HUES6 (cell line): ENCODE results near the gene KRTAP10-8.
"Not testable (repeated sequence)": the region's sequence is repeated elsewhere in the genome, so short reads cannot be mapped to it uniquely, and the experiment has no call there.

Experiments
- H3K27ac ChIP-seq: 2 replicates; pipeline ENCODE4 v1.7.0; 2013; ENCODE audit warnings: low read depth, mild to moderate bottlenecking, low read length, inconsistent platforms
- H3K27me3 ChIP-seq: 2 replicates; pipeline ENCODE4 v1.6.1; 2013; ENCODE audit warnings: low read length; ENCODE audit not compliant: control insufficient read depth, insufficient read depth
- H3K36me3 ChIP-seq: 2 replicates; pipeline ENCODE4 v1.6.1; 2013; ENCODE audit warnings: low read length; ENCODE audit not compliant: control insufficient read depth, insufficient read depth
- H3K4me1 ChIP-seq: 2 replicates; pipeline ENCODE4 v1.6.1; 2013; ENCODE audit warnings: low read length; ENCODE audit not compliant: control insufficient read depth, insufficient read depth
- H3K4me3 ChIP-seq: 2 replicates; pipeline ENCODE4 v1.5.1; 2013; ENCODE audit warnings: low read depth, low read length
- H3K9ac ChIP-seq: one replicate; pipeline ENCODE4 v1.6.1; 2013; ENCODE audit warnings: mild to moderate bottlenecking, low read length
- H3K9me3 ChIP-seq: 2 replicates; pipeline ENCODE4 v1.6.1; 2013; ENCODE audit warnings: low read depth, low read length; ENCODE audit not compliant: control insufficient read depth, insufficient read depth

The KRTAP10-8 gene

DNA sequence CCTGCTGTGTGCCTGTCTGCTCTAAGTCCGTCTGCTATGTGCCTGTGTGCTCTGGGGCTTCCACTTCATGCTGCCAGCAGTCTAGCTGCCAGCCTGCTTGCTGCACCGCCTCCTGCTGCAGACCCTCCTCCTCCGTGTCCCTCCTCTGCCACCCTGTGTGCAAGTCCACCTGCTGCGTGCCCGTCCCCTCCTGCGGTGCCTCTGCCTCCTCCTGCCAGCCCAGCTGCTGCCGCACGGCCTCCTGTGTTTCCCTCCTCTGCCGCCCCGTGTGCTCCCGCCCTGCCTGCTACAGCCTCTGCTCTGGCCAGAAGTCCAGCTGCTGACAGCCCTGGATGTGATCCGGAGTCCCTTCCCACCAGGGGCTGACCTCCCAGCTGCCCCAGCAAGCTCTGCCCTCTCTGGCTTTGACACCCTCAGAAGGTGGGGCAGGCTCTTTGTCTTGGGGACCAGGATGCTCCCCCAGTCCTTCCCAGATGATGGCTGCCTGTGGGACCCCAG is 26.0 kb downstream of the KRTAP10-8 start:
- H3K9me3 ChIP-seq, H3K36me3 ChIP-seq, H3K27ac ChIP-seq, H3K4me3 ChIP-seq, H3K9ac ChIP-seq, H3K27me3 ChIP-seq, H3K4me1 ChIP-seq: not testable (repeated sequence)

DNA sequence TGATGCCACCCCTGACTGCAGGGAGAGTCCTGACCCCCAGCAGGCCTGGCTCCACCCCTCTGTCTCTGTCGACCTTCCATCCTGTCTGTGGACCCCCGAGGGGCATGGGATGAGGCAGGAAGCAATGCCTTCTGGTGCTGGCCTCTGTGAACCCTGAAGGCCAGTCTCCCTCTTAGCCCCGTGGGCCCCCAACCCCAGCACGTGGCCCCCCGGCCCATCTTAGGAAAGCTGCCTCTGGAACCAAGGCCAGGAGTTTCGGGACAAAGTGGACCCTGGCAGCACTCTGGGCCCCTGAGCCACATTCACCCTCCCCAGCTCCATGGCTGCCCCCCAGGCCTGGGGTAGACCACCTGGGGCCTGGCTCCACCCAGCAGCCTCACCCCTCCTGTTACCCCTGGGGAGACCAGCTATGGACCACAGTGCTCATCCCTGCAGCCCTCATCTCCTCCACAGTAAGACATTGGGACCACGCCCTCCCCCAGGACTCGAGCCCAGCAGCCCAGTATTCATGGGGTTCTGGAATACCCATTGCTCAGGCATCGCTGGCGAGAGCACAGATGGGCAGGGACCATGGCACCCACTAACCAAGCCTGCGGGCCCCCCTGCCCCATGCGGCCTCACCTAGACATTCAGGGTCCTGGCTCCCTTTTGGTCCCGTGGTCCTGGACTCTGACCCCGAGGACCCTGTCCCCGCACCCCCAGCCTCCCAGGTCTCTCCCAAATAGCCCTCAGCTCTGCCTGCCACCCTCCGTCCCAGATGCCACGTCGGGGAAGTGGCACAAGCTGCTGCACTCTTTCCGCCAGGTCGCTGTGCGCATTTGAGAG is 26.8 kb downstream of the KRTAP10-8 start:
- not testable (repeated sequence) for H3K4me1 ChIP-seq, H3K9ac ChIP-seq, H3K36me3 ChIP-seq, H3K4me3 ChIP-seq, H3K27me3 ChIP-seq, H3K27ac ChIP-seq
- peaks cover 12% of the 10 kb centered on the region for H3K9me3 ChIP-seq

DNA sequence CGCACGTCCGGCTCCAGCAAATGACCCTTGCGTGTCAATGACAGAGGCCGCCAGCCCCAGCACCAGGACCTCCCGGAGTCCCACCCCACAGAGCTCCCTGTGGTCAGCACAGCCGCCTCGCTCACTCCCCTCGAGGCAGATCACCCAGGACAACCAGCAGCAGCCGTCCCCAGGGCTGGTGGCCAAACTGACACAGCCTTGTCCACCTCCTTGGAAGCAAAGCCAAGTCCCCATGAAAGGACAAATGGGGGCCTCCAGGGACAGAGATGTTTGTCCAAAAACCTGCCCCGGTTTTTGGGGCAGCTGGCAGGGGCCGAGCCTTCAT is 27.4 kb downstream of the KRTAP10-8 start:
- Histone ChIP-seq H3K27ac (no peak overlapping the region), H3K4me1 (peaks cover 10% of the 10 kb centered on the region; the same call in 1 of the 2 replicates), H3K4me3 (no peak overlapping the region), H3K27me3 (no peaks in the 10 kb centered on the region), H3K9me3 (peaks cover 17% of the 10 kb centered on the region), H3K9ac (no peak overlapping the region), H3K36me3 (no peaks in the 10 kb centered on the region)

DNA sequence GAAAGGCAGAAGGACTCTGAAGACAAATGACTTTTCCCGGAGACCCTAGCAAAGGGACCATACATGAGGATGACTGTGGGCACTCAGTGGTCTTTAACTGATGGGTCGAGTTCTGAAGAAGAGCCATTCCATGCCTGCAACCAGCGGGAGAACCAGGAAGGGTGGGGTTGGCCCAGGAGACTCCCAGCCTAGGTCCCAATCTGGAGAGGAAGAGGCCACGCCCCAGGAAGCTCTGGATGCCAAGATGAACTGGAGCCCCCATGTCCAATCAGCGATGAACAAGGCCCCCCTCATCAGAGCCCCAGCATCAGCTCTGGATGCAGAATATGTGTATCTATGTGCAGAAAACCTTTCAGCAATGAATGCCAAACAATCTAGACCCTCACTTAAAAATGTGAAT is 28.9 kb downstream of the KRTAP10-8 start:
- Histone ChIP-seq H3K4me1 (peaks cover 10% of the 10 kb centered on the region; the same call in 1 of the 2 replicates), H3K36me3 (no peaks in the 10 kb centered on the region), H3K27me3 (no peaks in the 10 kb centered on the region), H3K4me3 (no peak overlapping the region), H3K9ac (no peak overlapping the region), H3K9me3 (peaks cover 23% of the 10 kb centered on the region), H3K27ac (no peak overlapping the region)

DNA sequence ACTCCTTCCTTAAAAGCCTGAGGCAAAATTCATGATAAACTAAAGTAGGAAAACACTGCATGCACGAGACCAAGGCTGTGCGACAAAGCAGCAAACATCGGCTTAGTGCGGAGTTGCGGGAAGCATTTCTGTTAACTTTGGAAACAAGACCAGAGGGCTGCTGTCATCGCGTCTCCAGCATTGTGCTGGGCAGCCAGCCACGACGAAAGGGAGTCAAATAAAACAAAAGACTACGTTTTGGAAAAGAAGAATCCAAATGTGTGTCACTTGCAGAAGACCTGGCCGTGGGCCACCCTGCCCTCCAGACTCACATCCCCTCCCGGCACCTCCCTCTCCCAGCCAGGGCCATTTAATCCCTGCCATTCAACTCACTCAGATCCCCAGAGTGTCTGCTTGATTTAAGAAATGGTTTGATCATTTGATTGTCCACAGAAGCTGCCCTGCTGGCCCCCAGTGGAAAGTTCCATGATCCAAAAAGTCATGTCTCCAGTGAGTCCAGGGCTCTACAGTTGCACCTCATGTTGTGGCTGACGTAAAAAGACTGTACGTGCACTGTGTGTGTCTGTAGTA is 31.9 kb downstream of the KRTAP10-8 start:
- H3K9me3 ChIP-seq = peaks cover 23% of the 10 kb centered on the region
- no peak overlapping the region for H3K9ac ChIP-seq
- H3K4me3 ChIP-seq = no peak overlapping the region
- H3K27me3 ChIP-seq = no peaks in the 10 kb centered on the region
- no peaks in the 10 kb centered on the region for H3K36me3 ChIP-seq
- H3K4me1 ChIP-seq = peaks cover 9% of the 10 kb centered on the region
- no peak overlapping the region for H3K27ac ChIP-seq

DNA sequence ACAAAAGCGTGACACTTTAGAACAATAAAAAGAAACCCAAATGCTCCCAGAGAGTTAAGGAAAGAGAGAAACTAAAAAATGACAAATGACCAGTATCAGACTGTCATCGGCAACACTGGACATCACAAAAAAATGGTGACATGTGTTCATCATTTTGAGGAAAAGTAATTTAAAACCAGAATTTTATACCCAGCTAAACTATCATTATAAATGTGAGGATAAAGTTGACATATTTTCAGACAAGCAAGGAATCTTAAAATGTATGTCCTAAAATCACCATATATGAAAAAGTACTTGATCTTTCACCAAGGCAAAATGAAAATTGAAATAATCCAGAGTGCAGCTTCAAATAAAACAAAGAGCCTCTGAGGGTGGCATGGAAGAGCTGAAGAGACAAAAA is 33.0 kb downstream of the KRTAP10-8 start:
- Histone ChIP-seq H3K4me1 (peaks cover 9% of the 10 kb centered on the region), H3K27ac (no peak overlapping the region), H3K4me3 (no peak overlapping the region), H3K27me3 (no peaks in the 10 kb centered on the region), H3K36me3 (no peaks in the 10 kb centered on the region), H3K9me3 (peaks cover 23% of the 10 kb centered on the region), H3K9ac (no peak overlapping the region)

DNA sequence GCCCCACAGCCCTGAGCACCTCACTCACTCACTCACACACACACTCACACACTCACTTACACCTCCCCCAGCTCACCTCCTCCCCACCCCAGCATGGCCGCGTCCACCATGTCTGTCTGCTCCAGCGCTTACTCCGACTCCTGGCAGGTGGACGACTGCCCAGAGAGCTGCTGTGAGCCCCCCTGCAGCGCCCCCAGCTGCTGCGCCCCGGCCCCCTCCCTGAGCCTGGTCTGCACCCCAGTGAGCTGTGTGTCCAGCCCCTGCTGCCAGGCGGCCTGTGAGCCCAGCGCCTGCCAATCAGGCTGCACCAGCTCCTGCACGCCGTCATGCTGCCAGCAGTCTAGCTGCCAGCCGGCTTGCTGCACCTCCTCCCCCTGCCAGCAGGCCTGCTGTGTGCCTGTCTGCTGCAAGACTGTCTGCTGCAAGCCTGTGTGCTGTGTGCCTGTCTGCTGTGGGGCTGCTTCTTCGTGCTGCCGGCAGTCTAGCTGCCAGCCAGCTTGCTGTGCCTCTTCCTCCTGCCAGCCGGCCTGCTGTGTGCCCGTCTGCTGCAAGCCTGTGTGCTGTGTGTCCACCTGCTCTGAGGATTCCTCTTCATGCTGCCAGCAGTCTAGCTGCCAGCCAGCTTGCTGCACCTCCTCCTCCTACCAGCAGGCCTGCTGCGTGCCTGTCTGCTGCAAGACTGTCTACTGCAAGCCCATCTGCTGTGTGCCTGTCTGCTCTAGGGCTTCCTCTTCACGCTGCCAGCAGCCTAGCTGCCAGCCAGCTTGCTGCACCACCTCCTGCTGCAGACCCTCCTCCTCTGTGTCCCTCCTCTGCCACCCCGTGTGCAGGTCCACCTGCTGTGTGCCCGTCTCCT is 34.7 kb downstream of the KRTAP10-8 start, which contains the start of gene KRTAP10-11:
Gene KRTAP10-11, plus strand, starts transcription at position 49 of the 856 bp plus-strand sequence. Its CDS starts 45 bp downstream, at position 94.
- peaks cover 16% of the 10 kb centered on the region for H3K9me3 ChIP-seq
- H3K4me3 ChIP-seq, H3K9ac ChIP-seq, H3K27me3 ChIP-seq, H3K27ac ChIP-seq, H3K36me3 ChIP-seq, H3K4me1 ChIP-seq: not testable (repeated sequence)

DNA sequence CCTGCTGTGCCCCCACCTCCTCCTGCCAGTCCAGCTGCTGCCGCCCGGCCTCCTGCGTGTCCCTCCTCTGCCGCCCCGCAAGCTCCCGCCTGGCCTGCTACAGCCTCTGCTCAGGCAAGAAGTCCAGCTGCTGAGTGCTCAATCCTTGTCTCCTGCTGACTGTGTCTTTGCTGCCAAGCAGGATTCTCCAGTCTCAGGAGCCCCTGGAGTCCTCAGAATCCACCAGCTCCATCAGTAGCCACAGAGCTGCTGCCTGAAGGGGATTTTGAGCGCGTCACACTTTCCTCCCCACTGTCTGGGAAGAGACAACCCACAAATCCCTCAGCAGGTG is 35.3 kb downstream of the KRTAP10-8 start:
- H3K27me3 ChIP-seq = no peaks in the 10 kb centered on the region
- no peak overlapping the region for H3K9ac ChIP-seq
- no peaks in the 10 kb centered on the region for H3K36me3 ChIP-seq
- no peak overlapping the region for H3K4me3 ChIP-seq
- no peak overlapping the region for H3K27ac ChIP-seq
- peaks cover 9% of the 10 kb centered on the region for H3K4me1 ChIP-seq
- H3K9me3 ChIP-seq = peaks cover 16% of the 10 kb centered on the region

DNA sequence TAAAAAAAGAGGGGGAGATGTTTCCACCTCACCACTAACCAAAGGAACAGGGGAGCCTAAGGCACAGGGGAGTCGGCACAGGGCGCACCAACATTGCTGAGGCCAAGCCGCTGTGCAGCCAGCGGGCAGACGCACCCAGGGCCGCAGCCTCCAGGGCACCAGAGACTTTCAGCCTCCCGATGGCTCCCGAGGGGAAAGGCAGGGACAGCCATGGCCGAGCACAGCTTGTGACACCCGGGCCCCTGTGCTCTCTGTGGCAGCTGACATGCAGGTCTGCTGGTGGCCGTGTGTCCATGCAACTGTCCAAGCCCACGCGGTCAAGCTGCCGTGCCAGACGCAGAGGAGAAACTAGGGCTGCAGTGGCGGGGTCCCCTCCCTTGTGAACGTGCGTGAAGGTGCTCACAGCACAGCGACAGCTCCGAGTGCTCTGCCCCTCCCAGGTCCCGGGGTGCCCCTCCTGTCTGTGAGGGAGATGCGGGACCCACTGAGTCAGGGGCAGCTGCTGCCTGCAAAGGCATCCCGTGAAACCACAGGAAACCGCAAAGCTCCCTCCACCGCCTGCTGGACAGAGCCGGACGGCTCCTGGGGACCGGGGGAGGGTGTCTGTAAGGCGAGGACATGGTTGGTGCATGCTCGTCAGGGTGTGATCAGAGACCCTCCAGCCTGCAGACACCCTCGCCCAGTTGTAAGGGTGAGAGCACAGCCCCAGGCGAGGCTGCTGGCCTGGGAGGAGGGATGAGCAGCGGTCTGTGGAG is 36.9 kb downstream of the KRTAP10-8 start:
- Histone ChIP-seq H3K4me3 (no peak overlapping the region), H3K9ac (no peak overlapping the region), H3K9me3 (peaks cover 11% of the 10 kb centered on the region), H3K27me3 (no peaks in the 10 kb centered on the region), H3K4me1 (peaks cover 9% of the 10 kb centered on the region), H3K27ac (no peak overlapping the region), H3K36me3 (no peaks in the 10 kb centered on the region)

DNA sequence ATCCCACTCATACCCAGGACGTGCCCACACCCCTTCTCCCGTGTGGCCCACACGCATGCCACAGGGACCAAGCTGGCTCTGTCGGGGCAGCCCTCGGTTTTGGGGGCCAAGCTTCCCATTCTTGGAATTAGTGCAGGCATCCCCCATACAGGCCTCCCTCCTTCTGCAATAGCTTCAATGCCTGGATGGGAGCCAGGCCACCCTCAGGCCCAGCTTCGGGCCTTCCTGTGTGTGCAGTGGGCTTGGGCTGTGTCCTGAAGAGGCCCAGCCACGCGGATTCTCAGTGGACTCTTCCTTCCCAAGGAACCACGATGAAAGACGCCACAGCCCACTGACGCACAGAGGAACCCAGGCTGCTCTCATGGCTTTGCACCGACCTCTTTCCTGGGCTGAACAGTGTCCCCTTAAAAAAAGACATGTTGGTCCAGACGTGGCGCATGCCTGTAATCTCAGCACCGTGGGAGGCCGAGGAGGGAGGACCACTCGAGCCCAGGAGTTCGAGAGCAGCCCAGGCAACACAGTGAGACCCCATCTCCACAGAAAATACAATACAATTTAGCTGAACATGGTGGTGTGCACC is 37.7 kb downstream of the KRTAP10-8 start:
- H3K27ac ChIP-seq = no peak overlapping the region
- H3K4me3 ChIP-seq = no peak overlapping the region
- no peaks in the 10 kb centered on the region for H3K36me3 ChIP-seq
- H3K27me3 ChIP-seq = no peaks in the 10 kb centered on the region
- peaks cover 9% of the 10 kb centered on the region for H3K4me1 ChIP-seq
- peaks cover 5% of the 10 kb centered on the region; the same call in 1 of the 2 replicates for H3K9me3 ChIP-seq
- H3K9ac ChIP-seq = no peak overlapping the region
